OCI-M1 (cell line): ENCODE measurements around the gene CCDC182.

Experiments
- DNase-seq: peaks from one replicate; lab custom pipeline; 2025; lab: John Stamatoyannopoulos, UW

CCDC182 gene

DNA sequence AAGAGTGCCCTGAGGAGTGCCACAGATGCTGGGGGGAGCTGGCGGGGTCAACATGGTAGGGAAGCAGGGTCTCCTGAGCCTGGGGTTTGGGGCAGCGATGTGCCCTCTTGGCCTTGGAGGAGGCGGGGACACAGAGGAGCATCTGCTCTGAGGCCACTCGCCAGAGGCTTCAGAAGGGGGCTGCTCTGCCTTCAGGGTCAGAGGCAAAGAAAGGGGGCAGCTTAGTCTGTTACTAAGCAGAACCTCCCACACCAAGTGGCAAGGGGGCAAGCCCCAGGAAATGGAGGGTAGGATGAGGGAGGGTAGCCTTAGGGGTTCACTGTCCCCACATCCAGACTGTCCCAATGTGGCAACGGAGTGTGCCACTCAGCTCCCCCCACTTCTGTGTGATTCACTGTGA, 18.3 kb downstream of the CCDC182 start:
- DNase-seq, result no peak

DNA sequence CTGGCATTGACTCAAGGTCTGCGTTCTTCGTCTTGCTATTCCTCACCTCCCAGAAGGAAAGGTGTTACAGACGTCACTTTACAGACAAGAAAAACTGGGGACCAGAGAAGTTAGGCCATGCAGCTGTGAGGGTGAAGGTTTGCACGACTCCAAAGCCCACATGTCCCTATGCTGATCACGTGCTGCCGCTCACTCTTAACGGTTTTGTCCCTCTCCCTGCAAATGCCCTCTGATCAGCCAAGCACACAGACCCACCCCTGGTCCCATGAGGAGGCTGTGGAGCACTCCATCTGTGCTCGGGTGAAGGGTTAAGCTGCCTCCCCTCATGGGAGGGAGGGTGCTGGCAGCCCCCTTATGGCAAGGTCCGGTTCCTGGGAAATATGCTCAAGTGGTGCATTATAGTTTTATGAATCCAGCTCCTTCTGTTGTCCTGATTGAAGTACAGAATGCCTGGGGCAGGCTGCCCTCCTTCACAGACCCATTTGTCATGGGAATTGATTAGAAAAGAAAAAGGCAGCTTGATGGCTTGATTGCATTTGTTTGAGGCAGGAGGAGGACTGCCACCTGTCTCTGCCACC, 18.8 kb downstream of the CCDC182 start:
- no peak for DNase-seq

DNA sequence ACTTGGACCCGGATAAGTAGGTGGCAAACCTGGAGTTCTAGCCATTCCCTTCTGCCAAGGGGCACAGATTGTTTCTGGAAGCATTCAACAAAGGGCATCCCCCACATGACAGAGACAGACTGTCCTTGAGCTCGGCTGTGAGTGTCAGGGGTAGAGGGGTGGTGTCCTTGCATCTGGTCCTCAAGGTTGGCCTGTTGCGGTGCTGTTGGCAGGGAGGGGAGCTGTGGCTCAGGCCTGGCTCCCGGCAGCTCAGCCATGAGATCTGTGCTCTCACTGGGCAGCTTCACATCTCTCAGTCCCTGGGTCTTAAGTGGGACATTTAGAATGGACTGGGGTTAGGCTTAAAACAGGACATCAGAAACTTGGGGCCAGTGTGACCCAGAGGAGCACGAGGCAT, 20.4 kb downstream of the CCDC182 start:
- no peak for DNase-seq

DNA sequence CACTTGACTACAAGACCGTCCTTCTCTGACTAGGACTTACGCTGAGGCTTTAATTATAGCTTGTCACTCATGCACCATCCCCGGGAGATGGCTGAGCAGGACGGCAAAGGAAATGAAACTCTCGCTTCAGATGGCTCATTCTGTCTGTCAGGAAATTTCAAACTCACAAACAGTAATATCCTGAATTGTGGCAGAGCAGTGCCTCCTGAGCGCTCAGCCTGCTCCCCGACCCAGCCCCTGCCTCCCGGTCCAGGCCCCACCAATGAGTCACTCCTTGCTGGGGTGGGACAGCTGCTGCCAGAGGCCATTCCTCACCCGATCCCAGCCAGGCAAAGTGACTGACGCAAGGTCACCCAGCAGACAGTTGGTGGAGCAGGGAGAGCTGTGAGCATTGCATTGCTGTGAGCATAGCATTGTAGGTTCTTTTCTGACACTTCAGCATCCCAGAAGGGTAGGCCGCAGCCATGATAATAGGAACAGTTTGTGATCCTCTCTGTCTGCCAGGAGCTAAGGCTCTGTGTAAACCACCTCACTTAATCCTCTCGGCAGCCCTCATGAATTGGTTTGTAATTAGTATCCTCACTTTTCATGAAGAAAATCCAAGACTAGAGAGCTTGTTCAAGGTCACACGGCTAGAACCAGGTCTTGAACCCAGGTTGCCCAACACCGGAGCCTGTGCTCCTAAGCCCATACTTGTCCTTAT, 20.9 kb downstream of the CCDC182 start:
- DNase-seq, result no peak

DNA sequence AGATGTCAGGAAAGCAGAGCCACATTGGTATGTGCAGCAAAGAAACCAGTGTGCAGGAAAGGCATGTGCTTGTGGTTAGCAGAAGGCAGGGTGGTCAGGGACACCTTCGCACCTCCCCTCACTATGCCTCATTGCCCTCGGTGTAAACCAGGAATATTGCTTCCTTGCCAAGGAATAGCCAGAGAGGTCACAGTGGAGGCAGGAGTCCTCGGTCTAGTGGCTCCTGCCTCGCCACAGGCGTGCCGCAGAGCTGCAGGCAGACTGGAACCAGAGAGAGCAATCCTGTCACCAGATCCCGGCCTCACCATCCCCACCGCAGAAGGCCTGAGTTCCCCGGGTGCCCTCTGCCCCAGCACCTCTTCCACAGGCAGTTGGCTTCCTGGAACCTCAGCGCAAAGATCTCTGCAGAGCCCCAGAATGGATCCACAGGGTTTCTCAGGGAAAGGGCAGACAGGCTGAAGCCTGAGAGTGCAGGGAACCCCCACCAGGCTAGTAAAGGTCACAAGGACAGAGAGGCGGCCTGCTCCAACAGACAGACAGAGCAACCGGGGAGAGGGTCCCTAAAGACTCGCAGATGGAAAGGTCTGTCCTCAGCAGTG, 21.6 kb downstream of the CCDC182 start:
- DNase-seq, result no peak

DNA sequence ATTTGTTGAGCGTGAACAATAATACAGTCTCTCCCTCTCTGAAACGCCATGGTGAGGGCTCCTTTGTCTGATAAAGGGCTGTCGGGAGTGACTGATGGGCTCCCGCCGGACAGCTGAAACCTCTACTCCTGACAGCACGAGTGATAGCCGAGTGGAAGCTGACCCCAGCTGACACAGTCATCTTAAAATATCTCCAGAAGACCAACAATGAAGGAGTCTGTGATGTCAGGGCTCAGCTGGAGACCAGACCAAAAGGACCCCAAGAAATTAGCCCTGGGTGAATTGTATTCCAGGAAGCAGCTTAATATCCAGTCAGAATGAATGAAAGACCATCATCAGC, 22.4 kb downstream of the CCDC182 start:
- no peak for DNase-seq

DNA sequence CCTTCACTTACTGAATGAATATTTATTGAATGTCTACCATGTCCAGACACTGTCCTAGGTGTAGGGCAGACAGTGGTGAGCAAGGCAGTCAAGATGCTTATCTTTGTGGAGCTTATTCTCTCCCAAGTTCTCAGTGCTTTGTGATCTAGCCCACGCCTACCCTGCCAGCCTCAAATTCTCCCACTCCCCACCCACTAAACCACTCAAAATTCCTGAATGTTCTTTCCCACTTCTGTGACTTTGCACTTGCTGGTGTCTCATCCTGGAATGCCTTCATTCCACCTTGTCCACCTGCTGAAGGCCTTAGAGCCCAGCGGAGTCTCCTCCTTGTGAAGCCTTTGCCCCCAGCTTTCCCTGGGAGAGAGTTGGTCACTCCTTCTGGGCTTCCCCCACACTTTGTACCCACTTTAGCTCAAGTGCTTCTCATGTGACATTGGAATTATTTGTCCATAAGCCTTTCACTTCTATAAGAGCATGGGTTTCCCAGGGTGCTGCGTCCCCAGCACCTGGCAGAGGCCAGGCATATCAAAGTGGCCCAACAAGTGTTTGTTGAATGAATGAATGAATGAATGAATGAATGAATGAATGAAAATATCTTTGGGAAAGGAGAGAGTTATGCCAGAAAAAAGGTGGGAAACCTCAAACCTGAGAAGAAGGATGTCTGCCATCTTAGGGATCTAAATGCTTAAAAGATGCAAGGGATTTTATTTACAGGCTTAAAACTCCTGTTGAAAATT, 23.0 kb downstream of the CCDC182 start:
- DNase-seq, result no peak

DNA sequence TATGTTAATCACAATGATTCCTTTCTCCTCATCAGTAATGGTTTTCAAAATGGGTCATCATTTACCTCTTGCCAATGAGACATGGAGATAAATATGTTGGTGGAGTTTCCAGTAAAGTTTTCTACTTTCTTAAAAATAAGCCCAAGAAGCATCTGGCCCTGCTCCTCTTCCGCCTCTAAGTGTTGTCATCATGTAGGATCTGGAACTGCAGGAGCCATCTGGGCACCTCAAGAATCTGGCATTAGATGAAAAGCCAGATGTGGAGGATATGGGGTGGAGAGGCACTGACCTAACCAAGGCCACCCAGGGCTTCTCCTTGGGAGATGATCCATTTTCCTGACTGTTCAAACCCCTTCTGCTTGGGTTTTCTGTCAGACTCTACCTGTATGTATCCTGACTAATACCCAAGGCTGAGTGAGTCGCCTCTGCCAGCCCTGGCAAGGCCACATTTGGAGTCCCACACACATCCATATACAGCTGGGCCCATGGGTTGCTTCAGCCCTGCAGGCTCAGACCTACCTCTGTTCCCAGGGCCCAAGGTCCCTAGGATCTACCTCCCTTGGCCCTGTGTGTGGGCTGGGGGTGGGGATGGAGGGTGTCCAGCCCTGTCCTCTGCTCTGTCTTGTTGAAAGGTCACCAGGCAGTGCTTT, 24.6 kb downstream of the CCDC182 start:
- no peak for DNase-seq

DNA sequence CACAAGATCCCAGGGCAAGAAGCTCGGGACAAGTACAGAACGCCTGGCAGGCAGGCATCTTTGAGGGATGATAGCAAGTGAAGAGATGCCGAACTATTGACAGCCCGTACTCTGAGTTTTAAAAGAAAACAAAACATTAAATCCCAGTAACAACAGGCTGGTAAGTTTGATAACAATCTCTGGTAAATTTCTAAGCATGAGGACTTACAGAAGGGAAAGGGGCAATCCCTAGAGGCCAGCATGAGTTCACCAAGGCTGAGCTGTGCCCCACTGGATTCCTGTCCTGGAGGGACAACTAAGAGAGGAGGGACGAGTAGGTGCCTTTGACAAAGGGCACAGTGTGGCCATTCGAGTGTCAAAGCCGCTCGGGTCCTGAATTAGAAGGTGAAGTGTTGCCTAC, 26.2 kb downstream of the CCDC182 start:
- DNase-seq, result no peak

DNA sequence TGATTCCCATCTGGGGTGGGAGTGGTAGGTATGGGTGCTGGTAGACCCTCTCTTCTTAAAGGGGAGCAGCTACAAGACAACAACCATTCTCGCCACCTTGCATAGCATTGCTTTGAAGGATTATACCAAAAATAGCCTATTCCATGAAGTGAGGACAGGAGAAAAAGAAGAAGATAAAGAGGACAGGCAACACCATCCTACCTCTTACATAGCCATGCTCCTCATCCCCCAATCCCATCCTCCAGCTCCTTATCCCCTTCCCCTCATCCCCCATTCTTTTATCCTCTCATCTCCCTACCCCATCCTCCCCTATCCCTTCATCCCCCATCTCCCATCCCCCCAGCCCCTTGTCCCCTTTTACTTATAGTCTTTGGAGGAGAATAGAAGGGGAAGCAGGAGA, 29.1 kb downstream of the CCDC182 start:
- DNase-seq, result no peak

DNA sequence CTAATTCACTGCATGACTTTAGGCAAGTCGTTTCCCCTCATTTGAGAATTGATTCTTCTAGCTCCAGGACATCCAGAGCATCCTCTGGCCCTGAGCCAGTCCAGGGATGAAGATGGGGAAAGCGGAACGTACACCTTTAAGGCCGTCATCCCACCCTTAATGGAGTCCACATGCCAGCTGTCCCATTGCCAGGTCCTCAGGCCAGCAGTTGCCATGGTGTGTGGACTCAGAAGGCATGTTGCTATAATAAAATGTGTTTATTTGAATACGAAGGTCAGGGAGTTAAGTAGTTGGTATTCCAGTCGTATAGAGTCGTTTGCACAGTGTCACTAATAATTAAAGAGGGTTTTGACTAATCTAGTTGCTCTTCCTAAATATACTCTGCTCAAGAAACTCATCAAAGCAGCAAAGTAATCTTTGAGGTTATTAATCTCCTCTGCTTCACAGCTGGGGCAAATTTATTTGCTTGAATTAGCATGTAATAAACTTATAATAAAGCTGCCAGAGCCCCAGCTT, 30.4 kb downstream of the CCDC182 start:
- DNase-seq, result no peak

DNA sequence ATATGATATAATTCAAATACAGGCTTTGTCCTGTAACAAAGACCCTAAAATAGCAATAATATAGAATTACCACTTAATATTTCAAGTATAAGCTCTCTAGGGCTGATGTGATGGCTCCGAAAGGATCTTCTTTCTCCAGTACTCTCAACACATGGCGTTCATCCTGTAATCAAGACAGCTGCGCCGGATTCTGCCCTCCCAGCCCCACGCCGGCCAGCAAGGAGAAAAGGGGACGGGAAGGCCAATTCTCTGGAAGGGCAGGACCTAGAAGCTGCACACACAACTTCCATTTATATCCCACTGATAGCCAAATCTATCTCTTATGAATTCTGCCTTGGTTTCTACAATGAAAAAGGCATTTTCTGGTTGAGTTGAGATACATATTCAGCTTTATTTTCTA, 32.0 kb downstream of the CCDC182 start:
- no peak for DNase-seq

DNA sequence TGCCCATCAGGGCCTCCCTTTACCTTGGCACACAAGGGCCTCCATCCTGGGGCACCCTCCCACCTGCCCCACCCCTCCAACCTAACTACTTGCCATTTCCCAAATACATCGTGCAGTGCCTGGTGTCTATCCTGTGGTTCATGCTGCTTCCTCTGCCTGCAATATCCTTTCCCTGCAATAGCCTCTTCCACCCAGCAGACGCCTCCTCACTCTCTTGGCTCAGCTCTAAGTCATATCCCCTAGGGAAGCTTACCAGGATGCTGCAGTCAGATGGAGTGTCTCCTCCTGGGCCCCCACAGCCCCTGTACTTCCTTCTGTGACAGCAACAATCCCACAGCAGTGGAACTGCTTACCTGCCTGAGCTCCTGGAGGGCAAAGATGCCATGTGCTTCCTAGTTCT, 36.7 kb downstream of the CCDC182 start:
- no peak for DNase-seq

DNA sequence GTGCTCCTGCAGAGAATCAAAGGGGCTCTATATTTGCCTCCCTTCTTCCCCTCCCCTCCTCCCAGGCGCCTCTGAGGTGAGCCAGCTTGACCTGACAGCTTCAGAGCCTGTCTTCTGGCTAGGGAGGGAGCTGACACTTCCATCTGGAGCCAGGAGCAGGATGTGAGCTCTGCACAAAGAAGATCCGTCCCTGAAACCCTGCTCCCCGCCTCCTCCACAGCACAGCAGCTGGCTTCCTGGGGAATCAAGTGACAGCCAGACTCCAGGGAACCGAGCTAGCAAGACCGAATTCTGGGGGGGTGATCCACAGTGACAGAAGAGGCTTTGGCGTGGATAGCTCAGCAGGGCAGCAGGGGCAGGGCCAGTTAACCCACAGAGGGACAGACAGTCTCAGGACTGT, 37.2 kb downstream of the CCDC182 start:
- DNase-seq, result no peak

DNA sequence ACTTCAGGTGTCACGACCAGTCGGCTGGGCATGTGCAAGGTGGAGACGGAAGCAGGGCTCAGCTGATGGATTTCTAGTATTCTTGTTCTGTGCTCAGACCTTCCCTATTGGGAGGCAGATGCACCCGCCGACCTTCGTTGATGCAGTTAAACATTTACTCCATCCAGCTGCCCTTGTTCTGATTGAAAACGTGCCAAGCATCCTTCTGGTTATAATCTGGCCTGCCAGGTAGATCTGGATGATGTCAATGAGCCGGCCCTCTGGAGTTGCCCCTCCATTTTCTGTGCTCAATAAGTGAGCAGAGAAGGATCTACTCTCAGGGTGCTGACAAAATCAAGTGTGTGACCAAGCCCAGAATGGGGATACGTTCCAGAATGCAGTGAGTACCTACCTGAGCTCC, 38.3 kb downstream of the CCDC182 start:
- DNase-seq, result no peak

DNA sequence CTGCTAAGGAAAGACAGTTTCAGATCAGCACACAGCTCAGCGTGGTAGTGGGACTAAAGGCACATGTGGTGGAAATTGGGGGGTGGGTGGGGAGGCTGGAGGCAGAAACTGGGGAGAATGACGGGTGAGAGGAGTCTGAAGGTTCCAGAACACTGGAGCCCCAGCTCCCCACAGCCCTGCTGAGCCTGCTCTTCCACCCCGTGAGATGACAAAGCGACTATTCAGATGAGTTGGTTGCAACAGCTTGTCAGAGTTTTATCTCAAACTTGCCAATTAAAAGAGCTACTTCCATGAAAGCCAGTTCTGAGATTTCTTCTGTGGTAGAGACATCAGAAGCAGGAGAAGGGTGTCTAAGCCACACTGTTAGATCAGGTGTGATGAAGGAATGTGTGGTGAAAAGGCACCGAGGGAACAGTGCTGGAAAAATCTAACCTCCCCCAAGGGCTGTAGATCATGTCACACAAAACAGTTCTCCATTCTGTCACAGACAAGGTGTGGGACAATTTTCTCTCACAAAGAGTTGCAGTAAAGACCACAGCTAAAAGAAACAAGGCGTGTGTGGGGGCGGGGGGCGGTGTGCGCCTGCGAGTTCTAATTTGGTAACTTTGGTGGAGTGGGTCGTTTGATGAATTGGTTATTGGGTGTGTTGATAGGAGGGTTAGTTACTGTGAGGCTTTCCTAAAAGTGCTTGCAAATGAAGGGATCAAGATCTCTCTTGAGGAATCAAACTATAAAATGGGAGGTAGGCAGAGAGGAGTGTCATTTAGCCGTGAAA, 39.0 kb downstream of the CCDC182 start:
- DNase-seq, result no peak

DNA sequence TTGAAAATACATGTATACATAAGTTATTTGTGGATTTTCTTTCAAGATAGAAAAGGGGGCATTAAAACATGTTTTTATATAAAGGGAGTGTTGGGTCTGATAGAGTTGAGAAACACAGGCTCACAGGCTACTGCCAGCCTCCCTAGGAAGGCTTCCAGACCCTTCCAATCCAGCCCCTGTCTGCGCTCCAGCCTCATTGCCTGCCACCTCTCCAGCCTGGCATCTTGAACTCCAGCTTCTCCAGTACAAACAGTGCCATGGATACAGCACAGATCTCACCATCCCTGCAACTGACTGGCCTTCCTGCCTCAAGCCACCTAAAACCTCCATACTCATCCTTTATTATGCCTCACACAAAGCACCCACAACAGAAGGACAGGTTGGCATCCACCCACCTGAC, 40.7 kb downstream of the CCDC182 start:
- no peak for DNase-seq

DNA sequence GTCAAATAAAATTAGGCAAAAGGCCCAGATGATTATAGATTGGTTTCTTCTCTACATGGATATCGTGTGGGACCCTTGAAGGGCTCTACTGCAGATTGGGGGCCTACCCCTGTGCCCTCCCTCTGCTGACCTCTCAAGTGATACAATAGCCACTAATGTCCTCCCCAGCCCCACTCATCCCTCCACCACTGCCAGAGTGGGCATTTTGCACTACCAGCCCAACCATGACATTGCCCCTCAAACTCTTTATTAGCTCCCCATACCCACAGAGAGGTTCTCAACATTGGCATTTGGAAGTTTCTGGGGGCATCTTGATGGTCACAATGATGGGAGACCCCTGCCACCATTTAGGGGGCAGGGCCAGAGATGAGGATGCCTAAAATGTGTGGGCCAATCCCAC, 41.8 kb downstream of the CCDC182 start:
- DNase-seq, result no peak

DNA sequence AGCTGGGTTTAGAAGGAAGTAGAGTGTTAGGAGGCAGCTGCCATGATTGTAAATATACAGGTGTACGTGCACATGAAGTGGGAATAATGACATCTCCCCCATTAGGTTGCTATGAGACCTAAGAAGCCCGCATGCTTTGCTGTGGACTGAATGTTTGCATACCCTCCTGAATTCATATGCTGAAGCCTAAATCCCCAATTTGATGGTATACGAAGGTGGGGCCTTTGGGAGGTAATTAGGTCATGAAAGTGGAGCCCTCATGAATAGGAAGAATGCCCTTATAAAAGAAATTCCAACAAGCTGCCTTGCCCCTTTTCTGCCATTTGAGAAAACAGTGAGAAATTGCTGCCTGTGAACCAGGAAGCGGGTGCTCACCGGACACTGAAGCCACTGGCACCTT, 44.0 kb downstream of the CCDC182 start:
- no peak for DNase-seq

DNA sequence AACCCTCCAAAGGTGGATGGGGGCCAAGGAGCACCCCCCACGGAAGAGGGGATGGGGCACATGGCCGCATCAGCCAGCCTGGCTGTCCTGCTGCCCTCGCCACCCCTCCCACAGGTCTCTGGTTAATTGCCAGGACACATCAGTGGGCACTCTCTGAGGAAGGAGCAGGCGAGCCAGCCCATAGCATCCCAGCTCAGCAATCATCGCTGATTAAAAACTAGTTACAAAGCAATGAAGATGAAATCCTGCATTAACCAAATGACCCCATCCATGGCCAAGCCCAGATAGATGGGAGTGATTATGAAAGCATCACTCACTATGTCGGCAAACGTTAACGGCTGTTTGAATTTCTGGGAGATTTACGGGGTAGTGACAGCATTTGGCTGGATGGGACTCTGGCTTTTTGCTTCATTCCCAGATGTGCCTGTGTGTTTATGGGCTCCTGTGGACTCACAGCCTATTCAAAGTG, 45.3 kb downstream of the CCDC182 start:
- DNase-seq, result no peak

DNA sequence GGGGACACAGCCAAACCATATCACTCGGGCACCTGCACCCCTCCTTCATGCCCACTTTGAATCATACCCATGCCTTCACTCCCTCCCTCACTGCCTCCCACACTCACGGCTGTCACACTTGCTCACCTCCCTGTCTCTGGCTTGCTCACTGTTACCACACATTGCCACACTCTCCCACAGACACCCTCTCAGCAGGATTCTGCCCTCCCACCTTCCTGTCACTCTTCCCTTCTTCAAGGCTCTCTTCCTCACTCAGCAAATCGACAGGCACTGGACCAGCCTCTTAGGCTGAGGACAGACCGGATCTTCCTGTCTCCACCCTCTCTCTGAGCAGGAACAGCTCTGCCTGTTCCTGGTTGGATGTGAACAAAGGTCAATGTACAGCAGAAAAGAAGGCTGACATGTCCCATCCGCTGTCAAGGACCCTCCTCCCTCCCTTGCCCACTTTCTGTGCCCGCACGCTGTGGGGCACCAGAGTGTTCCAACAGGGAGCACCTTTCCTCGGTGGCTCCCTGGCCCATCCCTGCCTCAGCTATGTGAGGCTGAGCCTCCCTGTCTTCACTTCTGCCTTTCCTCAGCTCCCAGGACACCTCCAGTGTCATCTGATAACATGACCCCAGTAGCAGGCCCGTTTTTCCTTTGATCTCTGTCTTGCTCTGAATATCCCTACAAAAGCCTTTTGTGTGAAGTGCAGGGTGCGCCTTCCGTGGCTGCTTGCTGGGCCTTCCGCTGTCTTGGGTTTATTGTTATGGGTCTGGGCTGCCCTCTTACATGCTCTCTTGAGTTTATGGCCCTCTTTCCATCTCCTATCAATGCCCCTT, 47.0 kb downstream of the CCDC182 start:
- no peak for DNase-seq
